ENCODE data around the gene NARS2. TPM values are rescaled to one million over a fixed set of nuclear protein-coding genes. Genes with fewer than 3 reads are reported as not detected.
A peak's percentile ranks its signal among the peaks of the same experiment; 100 is the strongest.

NARS2 gene
- total and polyA plus RNA-seq, 2 experiments from 2014 or later = 10.9 to 13.0 TPM

DNA sequence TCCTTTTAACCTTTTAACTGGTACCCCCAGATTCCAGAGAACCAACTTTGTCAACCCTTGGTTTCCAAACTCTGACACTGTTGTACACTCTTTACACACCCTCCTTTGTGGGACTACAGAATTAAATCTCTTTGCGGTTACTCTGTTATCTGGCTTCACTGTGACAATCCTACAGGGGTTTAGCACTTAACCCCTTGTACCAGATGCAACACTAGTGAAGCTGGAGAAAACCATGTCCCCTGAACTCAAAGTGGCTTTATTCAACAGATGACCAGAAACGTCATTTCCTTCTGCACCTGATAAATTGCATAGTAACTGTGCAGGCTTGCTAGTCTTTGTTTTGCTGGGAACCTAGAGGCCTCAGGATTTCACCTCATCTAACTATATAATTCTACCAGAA is 151.4 kb downstream of the NARS2 start:
- H3K4me2 ChIP-seq (ENCODE audit: unreplicated experiment) = no peak overlapping the region
- peaks cover 25% of the 10 kb centered on the region for H3F3A ChIP-seq (ENCODE audit: insufficient read depth)
- H2AFZ ChIP-seq = no peak overlapping the region
- in situ Hi-C loops (cut with MboI) = no loop called here
- no peak overlapping the region for H3K27ac ChIP-seq
- H3K4me3 ChIP-seq = no peak overlapping the region
- no peaks in the 10 kb centered on the region for H3K9me2 ChIP-seq (ENCODE audit: insufficient read depth)
- H3K9ac ChIP-seq = no peak overlapping the region
- no peak for DNase-seq
- no peaks in the 10 kb centered on the region for H3K79me2 ChIP-seq (ENCODE audit: insufficient read depth)
- H3K27me3 ChIP-seq (replicated peaks; ENCODE audit: insufficient read depth) = no peaks in the 10 kb centered on the region
- TF ChIP-seq EZH2phosphoT487 (IDR thresholded peaks at IDR 0.05; ENCODE audit: insufficient read depth, low read depth) = no peak
- no peak for TF ChIP-seq EZH2 (IDR thresholded peaks at IDR 0.05; ENCODE audit: insufficient read depth, poor library complexity, severe bottlenecking)
- H3K9me3 ChIP-seq (ENCODE audit: low read depth) = no peaks in the 10 kb centered on the region
- 58 to 69% methylated on average over 2 of the region's 2 CpGs for WGBS, 2 experiments (ENCODE audit: low coverage in 1 of 2, low lambda C conversion rate in 2 of 2, missing lambda C conversion rate in 2 of 2)
- H3K4me1 ChIP-seq (ENCODE audit: insufficient read depth) = peaks cover 27% of the 10 kb centered on the region
- no peaks in the 10 kb centered on the region for H3K36me3 ChIP-seq (ENCODE audit: low read depth)
- no peaks in the 10 kb centered on the region for H4K20me1 ChIP-seq (ENCODE audit: insufficient read depth)

DNA sequence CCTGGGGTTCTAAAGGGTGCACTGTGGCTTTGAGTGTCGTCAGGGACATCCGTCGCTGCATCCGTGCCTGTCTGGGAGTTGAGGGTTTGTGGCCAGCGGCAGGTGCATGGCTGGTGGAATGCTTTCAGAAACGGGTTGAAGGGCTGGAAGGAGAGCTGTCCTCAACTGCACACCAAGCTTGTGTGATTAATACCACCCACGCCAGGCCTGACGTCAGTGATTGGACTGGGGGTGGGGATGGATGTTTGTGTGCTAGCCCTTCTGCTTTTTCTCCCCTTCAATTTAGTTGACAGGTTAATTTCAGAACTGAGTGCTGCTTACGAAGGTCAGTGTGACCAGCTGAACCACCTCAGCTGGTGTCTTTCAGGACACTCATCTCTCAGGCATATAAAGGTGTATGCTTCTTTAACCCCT is 153.9 kb downstream of the NARS2 start:
- Histone ChIP-seq H3K27me3 (replicated peaks; ENCODE audit: insufficient read depth) (no peaks in the 10 kb centered on the region), H2AFZ (peak overlapping the region; percentile 80), H3K4me1 (ENCODE audit: insufficient read depth) (peaks cover 29% of the 10 kb centered on the region), H3K9ac (no peak overlapping the region), H3F3A (ENCODE audit: insufficient read depth) (peaks cover 35% of the 10 kb centered on the region), H3K4me2 (ENCODE audit: unreplicated experiment) (peak overlapping the region; percentile 80), H3K27ac (peak overlapping the region; percentile 78), H3K4me3 (peak overlapping the region; percentile 82; the same call in 1 of the 2 replicates), H4K20me1 (ENCODE audit: insufficient read depth) (no peaks in the 10 kb centered on the region), H3K9me3 (ENCODE audit: low read depth) (no peaks in the 10 kb centered on the region), H3K36me3 (ENCODE audit: low read depth) (no peaks in the 10 kb centered on the region), H3K79me2 (ENCODE audit: insufficient read depth) (peaks cover under 1% of the 10 kb centered on the region; the same call in 1 of the 2 replicates), H3K9me2 (ENCODE audit: insufficient read depth) (no peaks in the 10 kb centered on the region)
- in situ Hi-C loops (cut with MboI) = no loop called here
- 10 to 12% methylated on average over 9 of the region's 9 CpGs for WGBS, 2 experiments (ENCODE audit: low coverage in 1 of 2, low lambda C conversion rate in 2 of 2, missing lambda C conversion rate in 2 of 2)
- TF ChIP-seq EZH2phosphoT487 (IDR thresholded peaks at IDR 0.05; ENCODE audit: insufficient read depth, low read depth) (no peak), EZH2 (IDR thresholded peaks at IDR 0.05; ENCODE audit: insufficient read depth, poor library complexity, severe bottlenecking) (no peak)
- DNase-seq = peak; percentile 80

DNA sequence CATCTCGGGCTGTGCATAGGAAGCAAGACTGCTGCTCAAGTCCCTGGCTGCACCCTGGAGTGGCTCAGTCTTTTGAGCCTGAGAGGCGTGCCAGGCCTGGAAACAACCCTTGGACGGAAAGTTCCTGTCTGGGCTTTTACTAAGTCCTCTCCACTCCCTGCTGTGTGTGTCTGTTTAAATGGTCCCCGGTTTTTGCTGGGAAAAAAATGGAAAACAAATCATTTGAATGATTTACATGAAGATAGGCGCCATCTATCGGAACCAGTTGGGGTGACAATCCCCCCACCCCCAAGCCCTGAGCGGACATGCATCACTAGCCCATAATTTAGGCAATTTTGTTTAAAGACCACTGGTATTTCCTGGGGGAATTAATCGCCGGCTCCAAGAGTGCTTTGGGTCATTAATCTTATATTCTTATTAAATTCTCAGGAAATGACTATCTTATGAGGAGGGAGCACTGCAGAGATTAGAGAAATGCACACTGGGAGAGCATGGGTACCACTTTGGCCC is 154.4 kb downstream of the NARS2 start:
- H3K4me2 ChIP-seq (ENCODE audit: unreplicated experiment) = peak overlapping the region; percentile 80
- H4K20me1 ChIP-seq (ENCODE audit: insufficient read depth) = no peaks in the 10 kb centered on the region
- peak overlapping the region; percentile 82 for H3K4me3 ChIP-seq
- peaks cover 39% of the 10 kb centered on the region for H3F3A ChIP-seq (ENCODE audit: insufficient read depth)
- no peaks in the 10 kb centered on the region for H3K9me2 ChIP-seq (ENCODE audit: insufficient read depth)
- TF ChIP-seq EZH2 (IDR thresholded peaks at IDR 0.05; ENCODE audit: insufficient read depth, poor library complexity, severe bottlenecking) (no peak), EZH2phosphoT487 (IDR thresholded peaks at IDR 0.05; ENCODE audit: insufficient read depth, low read depth) (no peak)
- DNase-seq = peak; percentile 85
- H3K4me1 ChIP-seq (ENCODE audit: insufficient read depth) = peaks cover 29% of the 10 kb centered on the region
- peak overlapping the region; percentile 67 for H3K9ac ChIP-seq
- peak overlapping the region; percentile 78 for H3K27ac ChIP-seq
- no peaks in the 10 kb centered on the region for H3K27me3 ChIP-seq (replicated peaks; ENCODE audit: insufficient read depth)
- peaks cover 5% of the 10 kb centered on the region; the same call in 1 of the 2 replicates for H3K79me2 ChIP-seq (ENCODE audit: insufficient read depth)
- peak overlapping the region; percentile 80 for H2AFZ ChIP-seq
- no peaks in the 10 kb centered on the region for H3K9me3 ChIP-seq (ENCODE audit: low read depth)
- in situ Hi-C loops (cut with MboI) = no loop called here
- 6% methylated on average over 9 of the region's 9 CpGs for WGBS, 2 experiments (ENCODE audit: low coverage in 1 of 2, low lambda C conversion rate in 2 of 2, missing lambda C conversion rate in 2 of 2)
- H3K36me3 ChIP-seq (ENCODE audit: low read depth) = no peaks in the 10 kb centered on the region

DNA sequence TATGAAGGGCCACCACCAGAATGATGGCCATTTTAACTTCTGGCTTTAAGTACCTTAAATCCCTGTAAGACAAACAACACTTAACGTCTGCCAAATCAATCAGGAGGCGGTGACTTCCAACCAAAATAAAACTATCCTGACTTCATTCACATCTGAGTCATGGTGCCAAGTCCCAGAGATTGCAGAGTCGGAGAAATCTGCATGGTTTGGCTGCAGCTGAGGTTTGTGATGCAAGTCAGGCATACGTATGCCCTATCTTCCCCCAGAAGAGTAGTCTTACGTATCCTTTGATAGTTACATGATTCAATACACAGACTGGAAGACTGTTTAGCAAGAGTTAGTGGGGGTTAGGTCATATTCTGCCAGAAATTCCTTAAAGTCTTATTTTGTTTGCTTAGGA is 155.3 kb downstream of the NARS2 start:
- Histone ChIP-seq H3K4me3 (peak overlapping the region; percentile 82), H2AFZ (peak overlapping the region; percentile 81), H3K4me1 (ENCODE audit: insufficient read depth) (peaks cover 29% of the 10 kb centered on the region), H3F3A (ENCODE audit: insufficient read depth) (peaks cover 42% of the 10 kb centered on the region), H3K9ac (peak overlapping the region; percentile 84), H3K36me3 (ENCODE audit: low read depth) (no peaks in the 10 kb centered on the region), H3K9me3 (ENCODE audit: low read depth) (no peaks in the 10 kb centered on the region), H3K79me2 (ENCODE audit: insufficient read depth) (peaks cover 15% of the 10 kb centered on the region; the same call in 1 of the 2 replicates), H3K4me2 (ENCODE audit: unreplicated experiment) (peak overlapping the region; percentile 80), H3K27ac (peak overlapping the region; percentile 78), H3K27me3 (replicated peaks; ENCODE audit: insufficient read depth) (no peaks in the 10 kb centered on the region), H4K20me1 (ENCODE audit: insufficient read depth) (no peaks in the 10 kb centered on the region), H3K9me2 (ENCODE audit: insufficient read depth) (no peaks in the 10 kb centered on the region)
- no peak for TF ChIP-seq EZH2 (IDR thresholded peaks at IDR 0.05; ENCODE audit: insufficient read depth, poor library complexity, severe bottlenecking)
- TF ChIP-seq EZH2phosphoT487 (IDR thresholded peaks at IDR 0.05; ENCODE audit: insufficient read depth, low read depth) = no peak
- in situ Hi-C loops (cut with MboI) = loop anchor here (10.0 kb wide), 1 partner anchor 145 kb away; no protein-coding TSS in a partner anchor
- DNase-seq = peak; percentile 97
- 0 to 1% methylated on average over 5 of the region's 5 CpGs for WGBS, 2 experiments (ENCODE audit: low coverage in 1 of 2, low lambda C conversion rate in 2 of 2, missing lambda C conversion rate in 2 of 2)
